ENCODE results near the gene ZNF319. TPM values are rescaled to one million over a fixed set of nuclear protein-coding genes. Genes with fewer than 3 reads are reported as not detected.

ZNF319 gene
- polyA plus RNA-seq, 1 experiment = 4.7 TPM

DNA sequence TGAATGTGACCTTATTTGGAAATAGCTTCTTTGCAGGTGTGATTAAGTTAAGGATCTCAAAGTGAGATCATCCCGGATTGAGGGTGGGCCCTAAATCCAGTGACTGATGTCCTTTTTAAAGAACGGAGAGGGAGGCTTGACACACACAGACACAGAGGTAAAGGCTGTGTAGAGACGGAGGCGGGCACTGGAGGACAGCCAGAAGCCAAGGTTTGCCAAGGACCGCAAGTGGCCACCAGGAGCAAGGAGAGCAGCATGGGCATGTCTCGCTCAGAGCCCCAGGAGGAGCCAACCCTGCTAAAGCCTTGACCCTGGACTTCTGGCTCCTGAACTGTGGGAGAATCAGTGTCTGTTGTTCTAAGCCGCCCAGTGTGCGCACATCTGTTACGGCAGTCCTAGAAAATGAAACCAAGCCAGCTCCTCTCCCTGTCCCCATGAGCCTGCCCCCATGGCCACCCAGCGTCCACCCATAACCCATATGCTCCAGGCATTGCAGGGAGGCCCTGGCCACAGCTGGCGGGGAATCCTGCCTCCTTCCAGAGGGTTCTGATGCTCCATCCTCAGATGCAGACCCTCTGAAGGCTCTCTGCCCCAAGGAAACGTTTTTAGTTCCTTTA, 44.8 kb downstream of the ZNF319 start:
- POLR2A ChIA-PET = no interaction called here
- no peak for DNase-seq (ENCODE audit: low read depth, low spot score)

DNA sequence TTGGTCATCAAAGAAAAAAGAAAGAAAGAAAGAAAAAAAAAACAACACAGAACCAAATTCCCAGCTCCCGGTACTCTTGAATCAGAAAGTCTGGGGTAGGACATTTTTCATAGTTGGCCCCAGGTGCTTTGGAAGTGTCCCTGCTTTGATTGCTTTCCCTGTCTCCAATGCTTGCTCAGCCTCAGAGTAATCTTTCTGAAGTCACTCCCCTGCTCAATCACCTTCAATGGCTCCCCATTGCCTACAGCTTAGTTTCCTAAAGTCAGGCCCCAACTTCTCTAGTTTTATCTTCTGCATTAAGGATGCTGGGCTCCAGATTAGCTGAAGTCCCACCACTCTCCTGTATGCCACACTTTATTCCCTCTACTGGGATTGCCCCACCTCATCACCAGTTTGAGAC, 46.6 kb downstream of the ZNF319 start:
- POLR2A ChIA-PET = no interaction called here
- no peaks in the 10 kb centered on the region for H3K9me3 ChIP-seq (ENCODE audit: control insufficient read depth, insufficient read depth, low read length)
- no peak overlapping the region for H3K27ac ChIP-seq (ENCODE audit: low read depth, low read length)
- TF ChIP-seq, protein P1, sequence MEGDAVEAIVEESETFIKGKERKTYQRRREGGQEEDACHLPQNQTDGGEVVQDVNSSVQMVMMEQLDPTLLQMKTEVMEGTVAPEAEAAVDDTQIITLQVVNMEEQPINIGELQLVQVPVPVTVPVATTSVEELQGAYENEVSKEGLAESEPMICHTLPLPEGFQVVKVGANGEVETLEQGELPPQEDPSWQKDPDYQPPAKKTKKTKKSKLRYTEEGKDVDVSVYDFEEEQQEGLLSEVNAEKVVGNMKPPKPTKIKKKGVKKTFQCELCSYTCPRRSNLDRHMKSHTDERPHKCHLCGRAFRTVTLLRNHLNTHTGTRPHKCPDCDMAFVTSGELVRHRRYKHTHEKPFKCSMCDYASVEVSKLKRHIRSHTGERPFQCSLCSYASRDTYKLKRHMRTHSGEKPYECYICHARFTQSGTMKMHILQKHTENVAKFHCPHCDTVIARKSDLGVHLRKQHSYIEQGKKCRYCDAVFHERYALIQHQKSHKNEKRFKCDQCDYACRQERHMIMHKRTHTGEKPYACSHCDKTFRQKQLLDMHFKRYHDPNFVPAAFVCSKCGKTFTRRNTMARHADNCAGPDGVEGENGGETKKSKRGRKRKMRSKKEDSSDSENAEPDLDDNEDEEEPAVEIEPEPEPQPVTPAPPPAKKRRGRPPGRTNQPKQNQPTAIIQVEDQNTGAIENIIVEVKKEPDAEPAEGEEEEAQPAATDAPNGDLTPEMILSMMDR (IDR thresholded peaks at IDR 0.05; ENCODE audit: low read depth, low read length) = no peak
- peaks cover 10% of the 10 kb centered on the region for H3K27me3 ChIP-seq (ENCODE audit: control insufficient read depth, insufficient read depth, low read length)
- DNase-seq (ENCODE audit: low read depth, low spot score) = no peak
- CTCF ChIA-PET = interaction anchor here (1.1 kb wide), 1 partner anchor 54 kb away, joined by 3 read pairs; no protein-coding TSS in a partner anchor
- no peak overlapping the region for H3K4me3 ChIP-seq (ENCODE audit: low read depth, low read length)

More for the DNA sequence above, 44.8 kb downstream of the ZNF319 start:
- TF ChIP-seq, protein P1 (IDR thresholded peaks at IDR 0.05; ENCODE audit: low read depth, low read length) = no peak
- no peaks in the 10 kb centered on the region; the same call in 1 of the 2 replicates for H3K9me3 ChIP-seq (ENCODE audit: control insufficient read depth, insufficient read depth, low read length)
- peaks cover 16% of the 10 kb centered on the region for H3K27me3 ChIP-seq (ENCODE audit: control insufficient read depth, insufficient read depth, low read length)
- CTCF ChIA-PET = interaction anchor here (1.1 kb wide), 1 partner anchor 44 kb away, joined by 3 read pairs; no protein-coding TSS in a partner anchor
- no peak overlapping the region for H3K27ac ChIP-seq (ENCODE audit: low read depth, low read length)
- H3K4me3 ChIP-seq (ENCODE audit: low read depth, low read length) = no peak overlapping the region

DNA sequence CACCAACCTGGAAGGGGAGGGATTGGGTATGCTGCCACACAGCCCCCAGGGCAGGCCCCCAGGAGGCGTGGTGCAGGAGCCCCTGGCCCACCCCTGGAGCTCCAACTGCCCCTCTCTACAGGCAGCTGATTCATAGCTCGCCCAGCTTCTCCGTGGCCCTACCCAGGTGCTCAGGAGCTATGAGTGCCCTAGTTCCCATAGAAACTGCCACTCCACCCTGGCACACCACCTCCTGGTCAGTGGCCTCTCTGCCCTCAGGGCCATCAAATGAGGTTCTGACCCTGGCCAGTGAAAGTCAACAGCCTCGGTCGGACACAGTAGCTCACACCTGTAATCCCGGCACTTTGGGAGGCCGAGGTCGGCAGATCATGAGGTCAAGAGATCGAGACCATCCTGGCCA, 47.6 kb downstream of the ZNF319 start:
- H3K27me3 ChIP-seq (ENCODE audit: control insufficient read depth, insufficient read depth, low read length) = peaks cover 12% of the 10 kb centered on the region
- CTCF ChIA-PET = no interaction called here
- H3K4me3 ChIP-seq (ENCODE audit: low read depth, low read length) = no peak overlapping the region
- POLR2A ChIA-PET = no interaction called here
- TF ChIP-seq, protein P1 (IDR thresholded peaks at IDR 0.05; ENCODE audit: low read depth, low read length) = no peak
- no peak for DNase-seq (ENCODE audit: low read depth, low spot score)
- no peak overlapping the region for H3K27ac ChIP-seq (ENCODE audit: low read depth, low read length)
- no peaks in the 10 kb centered on the region for H3K9me3 ChIP-seq (ENCODE audit: control insufficient read depth, insufficient read depth, low read length)

DNA sequence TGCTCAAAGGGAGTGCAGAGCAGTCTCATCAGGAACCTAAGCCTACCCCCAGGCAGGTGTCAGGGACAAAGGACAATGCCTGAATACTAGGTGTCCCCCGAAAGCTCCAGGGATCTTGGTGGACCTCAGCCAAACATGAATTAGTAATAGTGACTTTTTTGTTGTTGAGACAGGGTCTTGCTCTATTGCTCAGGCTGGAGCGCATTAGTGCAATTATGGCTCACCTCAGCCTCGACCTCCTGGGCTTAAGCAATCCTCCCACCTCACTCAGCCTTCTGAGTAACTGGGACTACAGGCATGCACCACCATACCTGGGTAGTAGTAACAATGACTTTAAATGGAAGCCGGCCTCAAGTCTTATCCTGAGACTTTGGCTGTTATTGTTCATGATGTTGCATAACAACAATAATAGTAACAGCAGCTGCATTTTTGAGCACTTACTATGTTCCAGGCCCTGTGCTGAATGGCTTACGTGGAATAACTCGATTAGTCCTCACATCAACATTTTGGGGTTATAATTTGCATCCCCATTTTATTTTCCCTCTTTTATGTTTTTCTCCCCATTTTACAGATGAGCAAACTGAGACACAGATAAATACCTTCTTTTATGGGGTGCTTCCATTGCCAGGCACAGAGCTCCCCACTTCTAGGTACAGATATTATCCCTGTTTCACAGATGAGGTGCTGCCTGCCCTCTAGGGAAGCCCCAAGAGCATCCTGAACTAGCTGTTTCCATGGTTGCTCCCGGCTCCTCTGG, 49.1 kb downstream of the ZNF319 start:
- Histone ChIP-seq H3K27ac (ENCODE audit: low read depth, low read length) (no peak overlapping the region), H3K27me3 (ENCODE audit: control insufficient read depth, insufficient read depth, low read length) (peaks cover 15% of the 10 kb centered on the region), H3K4me3 (ENCODE audit: low read depth, low read length) (no peak overlapping the region), H3K9me3 (ENCODE audit: control insufficient read depth, insufficient read depth, low read length) (no peaks in the 10 kb centered on the region)
- DNase-seq (ENCODE audit: low read depth, low spot score) = no peak
- TF ChIP-seq, protein P1 (IDR thresholded peaks at IDR 0.05; ENCODE audit: low read depth, low read length) = no peak
- ChIA-PET POLR2A (no interaction called here), CTCF (no interaction called here)

DNA sequence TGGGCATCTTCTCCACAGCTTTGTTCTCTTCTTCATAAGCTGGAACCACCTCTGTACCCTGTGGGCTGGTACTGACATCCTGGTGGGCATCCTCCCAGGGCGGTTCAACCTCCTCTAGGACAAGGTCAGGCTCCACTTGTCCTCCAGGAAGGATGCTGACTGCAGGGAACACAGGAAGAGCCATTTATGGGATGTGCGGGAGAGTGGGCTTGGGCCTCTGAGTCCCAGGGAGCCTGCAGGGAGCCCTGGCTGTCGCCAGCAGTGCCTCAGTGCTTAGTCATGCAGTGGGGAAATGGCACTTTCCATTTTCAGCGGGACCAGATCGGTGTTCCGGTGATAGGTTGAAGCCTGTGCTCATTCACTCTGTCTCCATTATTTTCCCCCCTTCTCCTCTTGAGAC, 50.1 kb downstream of the ZNF319 start:
- peaks cover 13% of the 10 kb centered on the region for H3K27me3 ChIP-seq (ENCODE audit: control insufficient read depth, insufficient read depth, low read length)
- no peak overlapping the region for H3K27ac ChIP-seq (ENCODE audit: low read depth, low read length)
- ChIA-PET POLR2A (no interaction called here), CTCF (no interaction called here)
- DNase-seq (ENCODE audit: low read depth, low spot score) = no peak
- TF ChIP-seq, protein P1 (IDR thresholded peaks at IDR 0.05; ENCODE audit: low read depth, low read length) = no peak
- no peaks in the 10 kb centered on the region for H3K9me3 ChIP-seq (ENCODE audit: control insufficient read depth, insufficient read depth, low read length)
- no peak overlapping the region for H3K4me3 ChIP-seq (ENCODE audit: low read depth, low read length)
